ENCODE measurements around the gene GPR107. TPM values are rescaled to one million over a fixed set of nuclear protein-coding genes. Genes with fewer than 3 reads are reported as not detected.

GPR107 gene
- total and polyA plus RNA-seq, 12 donors, result 8.9 to 45.9 (median 30.8) TPM

DNA sequence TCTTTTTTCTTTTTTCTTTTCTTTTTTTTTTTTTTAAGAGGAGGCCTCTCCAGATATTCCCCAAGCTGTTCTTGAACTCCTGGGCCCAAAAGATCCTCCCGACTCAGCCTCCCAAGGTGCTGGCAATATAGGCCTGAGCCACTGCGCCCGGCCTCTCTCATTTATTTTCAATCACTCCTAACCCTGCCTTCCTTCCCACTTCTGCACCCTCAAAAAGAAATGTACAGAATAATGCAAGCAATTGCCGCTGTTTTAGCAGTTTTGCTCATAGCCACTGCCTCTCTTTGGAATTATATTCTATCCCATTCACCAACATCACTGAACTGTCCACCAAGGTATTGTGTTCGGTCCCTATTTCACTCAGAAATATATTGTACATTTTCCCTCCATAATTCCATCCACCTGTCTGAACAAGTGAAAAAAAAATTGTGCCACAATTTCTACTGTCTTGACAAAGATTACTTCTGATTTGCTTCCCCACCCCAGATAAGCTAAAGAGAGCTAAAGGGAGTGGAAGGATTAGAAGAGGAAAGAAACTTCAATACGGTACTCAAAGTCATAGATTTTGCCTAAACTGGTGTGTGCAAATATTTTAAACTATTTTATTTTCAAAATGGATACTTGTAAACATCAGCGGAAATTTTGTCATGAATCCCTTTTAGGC, 12.6 kb upstream of the GPR107 start:
- Histone ChIP-seq H3K27ac (peak overlapping the region in 1 of 5 donors; percentile 88), H3K27me3 (no peaks in the 10 kb centered on the region), H3K4me1 (replicated peaks in 1 of 2) (peaks cover 10 to 46% of the 10 kb centered on the region in 2 donors), H3K9me3 (replicated peaks in 1 of 3) (no peaks in the 10 kb centered on the region), H3K4me3 (peak overlapping the region in 1 of 4 donors; percentile 95), H3K36me3 (replicated peaks in 1 of 2) (no peaks in the 10 kb centered on the region)
- WGBS, 4 donors, result 69 to 82% (median 75%) methylated on average over 7 of the region's 7 CpGs
- intact Hi-C loops (cut with DNase I), result loop anchor here in 1 of 2 donors (5.0 kb wide), 1 partner anchor 154 kb away; no protein-coding TSS in a partner anchor
- peak in 1 of 7 donors; percentile 48 for DNase-seq
- no peak for TF ChIP-seq POLR2A (IDR thresholded peaks at IDR 0.05)
- TF ChIP-seq, protein P1, sequence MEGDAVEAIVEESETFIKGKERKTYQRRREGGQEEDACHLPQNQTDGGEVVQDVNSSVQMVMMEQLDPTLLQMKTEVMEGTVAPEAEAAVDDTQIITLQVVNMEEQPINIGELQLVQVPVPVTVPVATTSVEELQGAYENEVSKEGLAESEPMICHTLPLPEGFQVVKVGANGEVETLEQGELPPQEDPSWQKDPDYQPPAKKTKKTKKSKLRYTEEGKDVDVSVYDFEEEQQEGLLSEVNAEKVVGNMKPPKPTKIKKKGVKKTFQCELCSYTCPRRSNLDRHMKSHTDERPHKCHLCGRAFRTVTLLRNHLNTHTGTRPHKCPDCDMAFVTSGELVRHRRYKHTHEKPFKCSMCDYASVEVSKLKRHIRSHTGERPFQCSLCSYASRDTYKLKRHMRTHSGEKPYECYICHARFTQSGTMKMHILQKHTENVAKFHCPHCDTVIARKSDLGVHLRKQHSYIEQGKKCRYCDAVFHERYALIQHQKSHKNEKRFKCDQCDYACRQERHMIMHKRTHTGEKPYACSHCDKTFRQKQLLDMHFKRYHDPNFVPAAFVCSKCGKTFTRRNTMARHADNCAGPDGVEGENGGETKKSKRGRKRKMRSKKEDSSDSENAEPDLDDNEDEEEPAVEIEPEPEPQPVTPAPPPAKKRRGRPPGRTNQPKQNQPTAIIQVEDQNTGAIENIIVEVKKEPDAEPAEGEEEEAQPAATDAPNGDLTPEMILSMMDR (IDR thresholded peaks at IDR 0.05), result no peak

DNA sequence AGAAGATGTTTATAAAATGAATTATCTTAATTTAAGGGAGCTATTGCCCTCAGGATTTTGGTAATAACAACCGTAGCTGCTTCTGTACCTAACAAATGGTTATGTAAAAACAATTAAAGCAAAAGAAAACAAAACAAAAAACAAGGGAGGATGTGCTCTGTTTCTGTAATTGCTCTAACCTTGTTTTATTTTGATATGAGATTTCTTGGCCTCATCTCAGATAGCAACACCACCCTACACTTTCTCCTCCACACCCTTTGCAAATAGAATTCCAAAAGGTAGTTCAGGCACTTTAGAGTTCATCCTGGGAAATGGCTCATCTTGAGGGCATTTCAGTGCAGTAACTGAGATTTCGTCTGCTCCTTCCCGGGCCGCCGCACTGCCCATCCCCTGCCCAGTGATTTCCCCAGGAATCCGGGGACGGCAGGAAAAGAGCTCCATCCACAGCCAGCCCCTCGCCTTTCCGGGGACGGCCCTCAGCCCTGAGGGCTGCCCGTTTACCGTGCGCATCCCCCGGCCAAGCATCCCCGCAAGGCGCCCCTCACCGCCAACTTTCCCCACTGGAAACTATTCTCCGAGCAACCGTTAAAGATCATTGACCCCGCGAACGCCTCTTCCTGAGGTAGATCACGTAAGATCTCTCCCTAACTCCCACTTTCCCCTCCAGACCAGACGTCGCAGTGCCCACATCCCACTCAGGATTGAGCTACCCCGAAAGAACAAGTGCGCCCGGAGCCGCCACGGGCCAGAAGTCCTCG, 11.9 kb upstream of the GPR107 start:
- Histone ChIP-seq H3K4me3 (peak overlapping the region; percentile 37 to 95 (median 77)), H3K36me3 (replicated peaks in 1 of 2) (no peaks in the 10 kb centered on the region), H3K4me1 (replicated peaks in 1 of 2) (peaks cover 10 to 41% of the 10 kb centered on the region in 2 donors), H3K27me3 (no peaks in the 10 kb centered on the region), H3K9me3 (replicated peaks in 1 of 3) (no peaks in the 10 kb centered on the region), H3K27ac (peak overlapping the region; percentile 2 to 96 (median 89))
- TF ChIP-seq, protein P1 (IDR thresholded peaks at IDR 0.05), result no peak
- TF ChIP-seq POLR2A (IDR thresholded peaks at IDR 0.05), result peak in 1 of 2 donors; percentile 15
- 1% methylated on average over 27 to 31 of the region's 31 CpGs for WGBS, 4 donors
- peak in 4 of 7 donors; percentile 20 to 51 (median 34) for DNase-seq
- intact Hi-C loops (cut with DNase I), result loop anchor here in 1 of 2 donors (5.0 kb wide), 1 partner anchor 155 kb away; no protein-coding TSS in a partner anchor

DNA sequence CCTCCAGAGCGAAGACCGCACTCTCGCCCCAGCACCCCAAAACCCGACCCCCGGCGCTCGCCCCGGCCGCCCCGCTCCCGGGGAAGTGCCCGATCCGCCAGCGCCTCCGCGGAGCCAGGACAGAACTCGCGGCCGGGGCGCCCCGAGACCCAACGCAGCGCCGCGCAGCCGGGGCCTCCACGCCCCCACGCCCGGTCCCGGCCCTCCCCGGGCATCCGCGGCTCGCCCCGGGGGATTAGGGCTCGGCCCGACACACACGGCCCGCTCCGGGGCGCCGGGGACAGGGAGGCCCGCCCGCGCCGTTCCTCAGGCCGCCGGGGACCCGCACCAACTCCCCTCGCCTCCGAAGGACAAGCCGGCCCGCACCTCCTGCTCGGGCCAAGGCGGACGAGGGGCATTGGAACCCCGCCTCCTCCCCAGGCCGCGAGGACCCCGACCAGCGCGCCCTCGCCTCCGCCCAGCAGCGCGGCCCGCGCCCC, 11.3 kb upstream of the GPR107 start:
- 0 to 8% (median 0%) methylated on average over 2 to 68 of the region's 68 CpGs for WGBS, 4 donors
- intact Hi-C loops (cut with DNase I), result loop anchor here in 1 of 2 donors (5.0 kb wide), 1 partner anchor 155 kb away; no protein-coding TSS in a partner anchor

More for the DNA sequence above, 11.3 kb upstream of the GPR107 start:
- Histone ChIP-seq H3K27ac (peak overlapping the region; percentile 44 to 96 (median 89)), H3K9me3 (replicated peaks in 1 of 3) (no peaks in the 10 kb centered on the region), H3K4me3 (peak overlapping the region; percentile 37 to 95 (median 77)), H3K4me1 (replicated peaks in 1 of 2) (peaks cover 10 to 41% of the 10 kb centered on the region in 2 donors), H3K27me3 (no peaks in the 10 kb centered on the region), H3K36me3 (replicated peaks in 1 of 2) (no peaks in the 10 kb centered on the region)
- TF ChIP-seq, protein P1 (IDR thresholded peaks at IDR 0.05), result no peak
- TF ChIP-seq POLR2A (IDR thresholded peaks at IDR 0.05), result no peak
- peak in 5 of 7 donors; percentile 19 to 53 (median 31) for DNase-seq
